Gastrocnemius medialis (tissue), 4 donors: ENCODE measurements around the gene APC2.

Source experiments
- POLR2A ChIP-seq, 2 donors: fragments of 450-650 bp; IDR thresholded peaks; one replicate each; pipeline ENCODE4 v1.6.1; 2017; ENCODE audit warnings: antibody characterized with exemption in 2 of 2, mild to moderate bottlenecking in 2 of 2, moderate library complexity in 2 of 2
- TF ChIP-seq, protein P1 (sequence below), 5 experiments: fragments of 450-650 bp in 3 of 5; fragments of 200-600 bp in 2 of 5; sonication (generic) in 2 of 5; IDR thresholded peaks in 4 of 5; conservative IDR thresholded peaks in 1 of 5; 1 replicate in 4 of 5; 2 replicates in 1 of 5; pipeline ENCODE4 v1.5.1; 2016 to 2019; ENCODE audit warnings: antibody characterized with exemption in 5 of 5, mild to moderate bottlenecking in 3 of 5, moderate library complexity in 3 of 5

DNA sequence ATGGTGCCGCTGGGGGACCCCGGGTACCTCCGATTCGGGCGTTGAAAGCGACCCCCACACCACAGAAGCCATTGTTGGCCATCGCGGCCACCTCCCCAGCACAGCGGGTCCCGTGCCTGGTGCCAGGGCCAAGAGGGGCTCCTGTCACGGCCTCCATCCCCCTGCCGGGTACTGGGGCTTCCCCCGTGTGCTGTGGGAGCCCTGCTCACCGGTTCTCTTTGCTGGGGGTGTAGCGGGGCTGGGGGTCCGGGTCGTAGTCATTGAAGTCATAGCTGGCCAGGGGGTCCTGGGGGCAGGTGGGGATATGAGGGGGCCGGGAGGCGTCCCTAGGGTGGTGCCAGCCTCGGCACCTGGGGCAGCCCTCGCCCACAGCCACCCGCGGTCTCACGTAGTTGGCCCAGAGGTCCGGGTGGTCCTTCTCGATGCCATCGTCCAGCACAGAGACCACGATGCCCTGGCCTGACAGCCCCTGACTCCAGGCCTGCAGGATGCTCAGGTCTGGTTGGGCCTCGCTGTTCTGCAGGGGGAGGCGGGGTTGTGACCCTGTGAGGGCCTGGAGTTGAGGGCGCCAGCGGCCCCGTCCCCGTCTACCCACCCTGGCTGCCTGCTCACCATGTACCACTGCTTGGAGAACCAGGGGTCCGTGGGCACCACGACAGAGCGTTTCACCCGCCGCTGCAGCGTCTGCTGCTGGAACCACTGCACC lies 37.8 kb downstream of the APC2 start:
- TF ChIP-seq, protein P1, sequence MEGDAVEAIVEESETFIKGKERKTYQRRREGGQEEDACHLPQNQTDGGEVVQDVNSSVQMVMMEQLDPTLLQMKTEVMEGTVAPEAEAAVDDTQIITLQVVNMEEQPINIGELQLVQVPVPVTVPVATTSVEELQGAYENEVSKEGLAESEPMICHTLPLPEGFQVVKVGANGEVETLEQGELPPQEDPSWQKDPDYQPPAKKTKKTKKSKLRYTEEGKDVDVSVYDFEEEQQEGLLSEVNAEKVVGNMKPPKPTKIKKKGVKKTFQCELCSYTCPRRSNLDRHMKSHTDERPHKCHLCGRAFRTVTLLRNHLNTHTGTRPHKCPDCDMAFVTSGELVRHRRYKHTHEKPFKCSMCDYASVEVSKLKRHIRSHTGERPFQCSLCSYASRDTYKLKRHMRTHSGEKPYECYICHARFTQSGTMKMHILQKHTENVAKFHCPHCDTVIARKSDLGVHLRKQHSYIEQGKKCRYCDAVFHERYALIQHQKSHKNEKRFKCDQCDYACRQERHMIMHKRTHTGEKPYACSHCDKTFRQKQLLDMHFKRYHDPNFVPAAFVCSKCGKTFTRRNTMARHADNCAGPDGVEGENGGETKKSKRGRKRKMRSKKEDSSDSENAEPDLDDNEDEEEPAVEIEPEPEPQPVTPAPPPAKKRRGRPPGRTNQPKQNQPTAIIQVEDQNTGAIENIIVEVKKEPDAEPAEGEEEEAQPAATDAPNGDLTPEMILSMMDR (IDR thresholded peaks at IDR 0.05 in 4 of 5, conservative IDR thresholded peaks at IDR 0.05 in 1 of 5), result no peak
- no peak for TF ChIP-seq POLR2A (IDR thresholded peaks at IDR 0.05)
